ENCODE results near the gene MFRP. TPM values are rescaled to one million over a fixed set of nuclear protein-coding genes. Genes with fewer than 3 reads are reported as not detected.

Gene MFRP
- total RNA-seq, 1 donor from 2014 or later = not detected

DNA sequence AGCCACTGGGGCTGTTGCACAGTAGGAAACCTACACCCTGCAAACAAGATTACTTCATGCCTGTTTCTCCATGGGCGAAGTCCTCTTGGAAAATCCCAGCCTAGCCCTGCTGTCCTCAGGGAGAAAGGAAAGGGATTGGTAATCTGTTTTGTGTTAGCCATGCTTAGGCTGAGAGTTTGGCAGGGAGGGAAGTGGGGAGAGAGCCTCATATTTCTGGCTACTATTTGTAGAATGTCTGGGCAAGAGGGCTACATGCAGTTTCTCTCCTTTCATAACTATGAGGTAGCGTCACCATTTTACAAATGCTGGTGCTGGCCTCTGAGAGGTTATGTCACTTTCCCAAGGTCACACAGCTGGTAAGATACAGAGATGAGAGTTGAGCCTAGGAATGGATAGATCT, 737 bp upstream of the MFRP start:
- no peak for DNase-seq (ENCODE audit: low read depth, low spot score)
- Mint-ChIP-seq H3K4me1 (peaks cover 9% of the 10 kb centered on the region), H3K9me3 (no peaks in the 10 kb centered on the region), H3K27me3 (ENCODE audit: low read depth) (peaks cover 46% of the 10 kb centered on the region), H3K36me3 (ENCODE audit: low read depth) (no peaks in the 10 kb centered on the region), H3K4me3 (no peak overlapping the region), H3K27ac (ENCODE audit: unreplicated experiment) (peak overlapping the region; percentile 47)
- TF ChIP-seq, protein P1, sequence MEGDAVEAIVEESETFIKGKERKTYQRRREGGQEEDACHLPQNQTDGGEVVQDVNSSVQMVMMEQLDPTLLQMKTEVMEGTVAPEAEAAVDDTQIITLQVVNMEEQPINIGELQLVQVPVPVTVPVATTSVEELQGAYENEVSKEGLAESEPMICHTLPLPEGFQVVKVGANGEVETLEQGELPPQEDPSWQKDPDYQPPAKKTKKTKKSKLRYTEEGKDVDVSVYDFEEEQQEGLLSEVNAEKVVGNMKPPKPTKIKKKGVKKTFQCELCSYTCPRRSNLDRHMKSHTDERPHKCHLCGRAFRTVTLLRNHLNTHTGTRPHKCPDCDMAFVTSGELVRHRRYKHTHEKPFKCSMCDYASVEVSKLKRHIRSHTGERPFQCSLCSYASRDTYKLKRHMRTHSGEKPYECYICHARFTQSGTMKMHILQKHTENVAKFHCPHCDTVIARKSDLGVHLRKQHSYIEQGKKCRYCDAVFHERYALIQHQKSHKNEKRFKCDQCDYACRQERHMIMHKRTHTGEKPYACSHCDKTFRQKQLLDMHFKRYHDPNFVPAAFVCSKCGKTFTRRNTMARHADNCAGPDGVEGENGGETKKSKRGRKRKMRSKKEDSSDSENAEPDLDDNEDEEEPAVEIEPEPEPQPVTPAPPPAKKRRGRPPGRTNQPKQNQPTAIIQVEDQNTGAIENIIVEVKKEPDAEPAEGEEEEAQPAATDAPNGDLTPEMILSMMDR (conservative IDR thresholded peaks at IDR 0.05) = no peak

DNA sequence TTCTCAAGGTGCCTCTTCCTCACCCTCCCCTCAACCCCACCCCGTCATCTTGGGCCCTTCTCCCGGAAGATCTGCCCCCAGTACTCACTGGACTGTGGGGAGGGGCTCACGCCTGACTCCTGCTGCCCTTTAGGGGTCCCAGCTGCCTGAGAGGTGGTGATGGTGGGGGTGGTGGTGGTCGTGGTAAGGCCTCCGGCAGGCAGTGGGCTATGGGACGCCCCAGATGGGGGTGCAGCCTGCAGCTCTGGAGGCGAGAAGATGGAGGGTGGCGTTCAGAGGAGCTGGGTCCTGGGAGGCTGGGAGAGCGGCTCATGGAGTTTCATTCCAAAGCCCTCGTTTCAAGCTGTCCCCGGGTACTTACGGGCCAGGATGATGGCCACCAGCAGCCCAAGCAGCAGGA, 820 bp downstream of the MFRP start:
- Mint-ChIP-seq H3K27me3 (ENCODE audit: low read depth) (peaks cover 55% of the 10 kb centered on the region), H3K4me3 (no peak overlapping the region), H3K4me1 (peaks cover 10% of the 10 kb centered on the region), H3K9me3 (no peaks in the 10 kb centered on the region), H3K36me3 (ENCODE audit: low read depth) (no peaks in the 10 kb centered on the region), H3K27ac (ENCODE audit: unreplicated experiment) (no peak overlapping the region)
- DNase-seq (ENCODE audit: low read depth, low spot score) = no peak
- TF ChIP-seq, protein P1 (conservative IDR thresholded peaks at IDR 0.05) = no peak

DNA sequence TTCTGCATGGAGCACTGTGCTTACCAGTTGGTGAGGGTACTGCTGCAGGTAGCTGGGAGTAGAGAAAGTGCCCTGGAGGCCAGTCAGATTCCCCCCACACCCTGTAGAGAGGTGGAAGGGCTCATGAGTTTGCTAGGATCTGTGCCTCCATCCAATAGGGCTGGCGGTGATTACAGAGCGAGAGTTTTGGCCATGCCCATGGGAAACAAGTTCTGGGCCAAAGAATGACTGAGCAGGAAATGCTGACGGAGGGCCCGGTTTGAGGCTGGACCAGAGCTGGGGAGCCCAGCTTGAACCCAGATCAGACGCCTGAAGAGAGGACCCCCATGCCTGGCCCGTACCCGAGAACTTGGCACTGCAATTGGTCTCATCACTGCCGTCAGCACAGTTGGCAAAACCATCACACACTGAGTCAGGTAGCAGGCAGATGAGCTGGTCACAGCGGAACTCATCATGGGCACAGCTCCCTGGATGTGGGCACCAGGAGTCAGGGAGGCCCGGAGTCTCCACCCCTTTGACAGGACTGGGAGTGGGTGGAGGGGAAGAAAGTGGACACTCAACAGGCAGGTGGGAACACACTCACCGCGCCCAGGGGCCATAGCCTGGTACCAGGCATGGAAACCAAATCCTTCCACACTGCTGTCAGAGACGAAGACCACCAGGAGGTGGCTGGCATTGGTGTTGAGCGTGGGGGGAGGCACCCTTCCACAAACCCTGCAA, 2.1 kb downstream of the MFRP start:
- Mint-ChIP-seq H3K27me3 (ENCODE audit: low read depth) (peaks cover 53% of the 10 kb centered on the region), H3K27ac (ENCODE audit: unreplicated experiment) (no peak overlapping the region), H3K9me3 (no peaks in the 10 kb centered on the region), H3K4me1 (peaks cover 6% of the 10 kb centered on the region), H3K4me3 (no peak overlapping the region), H3K36me3 (ENCODE audit: low read depth) (no peaks in the 10 kb centered on the region)
- TF ChIP-seq, protein P1 (conservative IDR thresholded peaks at IDR 0.05) = no peak
- DNase-seq (ENCODE audit: low read depth, low spot score) = no peak

DNA sequence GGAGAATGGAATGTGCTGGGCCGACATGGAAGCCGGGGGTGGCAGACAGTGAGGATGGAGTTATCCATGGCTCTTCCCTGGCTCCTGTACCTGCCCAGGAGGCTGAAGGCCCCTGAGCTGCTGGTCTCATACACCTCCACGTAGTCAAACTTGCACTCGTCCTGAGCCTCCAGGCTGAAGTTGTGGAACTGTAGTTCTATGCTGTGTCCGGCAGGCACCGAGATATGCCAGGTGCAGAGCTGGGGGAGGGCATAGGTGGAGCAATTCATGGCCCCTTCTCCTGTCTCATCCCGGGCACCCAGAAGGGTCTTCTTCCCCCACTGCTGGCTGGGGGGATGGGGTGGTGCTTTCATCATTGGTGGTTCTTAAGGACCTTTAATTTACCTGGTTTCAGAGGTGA, 2.8 kb downstream of the MFRP start:
- Mint-ChIP-seq H3K27me3 (ENCODE audit: low read depth) (peaks cover 60% of the 10 kb centered on the region), H3K36me3 (ENCODE audit: low read depth) (no peaks in the 10 kb centered on the region), H3K4me1 (peaks cover 14% of the 10 kb centered on the region), H3K27ac (ENCODE audit: unreplicated experiment) (no peak overlapping the region), H3K4me3 (no peak overlapping the region), H3K9me3 (no peaks in the 10 kb centered on the region)
- no peak for DNase-seq (ENCODE audit: low read depth, low spot score)
- TF ChIP-seq, protein P1 (conservative IDR thresholded peaks at IDR 0.05) = no peak

DNA sequence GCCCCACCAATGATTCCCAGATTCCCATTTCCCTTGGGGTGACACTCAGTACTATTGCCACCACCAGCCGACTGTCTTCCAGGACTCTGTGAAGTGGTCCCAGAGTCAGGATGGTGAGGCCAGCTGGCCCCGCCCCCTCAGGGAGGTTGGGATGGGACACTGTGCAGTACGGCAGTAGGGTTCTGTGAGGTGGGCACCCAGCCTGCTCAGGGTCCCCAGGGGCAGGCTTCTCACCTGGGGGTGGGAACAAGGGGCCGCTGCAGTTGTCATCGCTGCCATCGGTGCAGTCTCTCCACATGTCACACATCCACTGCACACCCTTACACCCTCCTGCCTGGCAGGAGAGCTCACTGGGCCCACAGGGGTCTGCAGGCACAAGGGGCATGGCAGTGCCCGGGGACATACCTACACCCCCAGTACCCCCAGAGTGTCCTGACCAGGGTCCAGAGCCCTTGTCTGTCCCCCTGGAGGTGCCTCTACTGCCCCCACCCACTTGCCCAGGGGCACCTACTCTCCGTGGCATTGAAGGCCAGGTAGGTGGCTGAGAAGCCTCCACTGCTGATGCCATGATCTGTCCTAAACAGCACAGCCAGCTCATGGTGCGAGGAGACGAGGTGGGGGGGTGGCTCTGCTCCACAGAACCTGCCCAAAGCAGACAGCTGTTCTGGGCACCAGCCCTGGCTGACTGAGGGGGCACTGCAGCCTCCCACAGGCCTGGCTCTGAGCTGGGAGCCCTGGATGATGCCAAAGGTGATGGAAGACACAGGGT, 4.0 kb downstream of the MFRP start:
- H3K36me3 Mint-ChIP-seq (ENCODE audit: low read depth) = no peaks in the 10 kb centered on the region
- TF ChIP-seq, protein P1 (conservative IDR thresholded peaks at IDR 0.05) = no peak
- no peak overlapping the region for H3K4me3 Mint-ChIP-seq
- H3K9me3 Mint-ChIP-seq = no peaks in the 10 kb centered on the region
- H3K4me1 Mint-ChIP-seq = peaks cover 25% of the 10 kb centered on the region
- no peak overlapping the region for H3K27ac Mint-ChIP-seq (ENCODE audit: unreplicated experiment)
- no peak for DNase-seq (ENCODE audit: low read depth, low spot score)
- H3K27me3 Mint-ChIP-seq (ENCODE audit: low read depth) = peaks cover 60% of the 10 kb centered on the region

Data from neural crest cell (in vitro differentiated cells).